ENCODE data around the gene IDH3A. TPM values are rescaled to one million over a fixed set of nuclear protein-coding genes. Genes with fewer than 3 reads are reported as not detected.

Gene IDH3A
- total RNA-seq, 1 donor from 2014 or later, result 40.0 TPM

DNA sequence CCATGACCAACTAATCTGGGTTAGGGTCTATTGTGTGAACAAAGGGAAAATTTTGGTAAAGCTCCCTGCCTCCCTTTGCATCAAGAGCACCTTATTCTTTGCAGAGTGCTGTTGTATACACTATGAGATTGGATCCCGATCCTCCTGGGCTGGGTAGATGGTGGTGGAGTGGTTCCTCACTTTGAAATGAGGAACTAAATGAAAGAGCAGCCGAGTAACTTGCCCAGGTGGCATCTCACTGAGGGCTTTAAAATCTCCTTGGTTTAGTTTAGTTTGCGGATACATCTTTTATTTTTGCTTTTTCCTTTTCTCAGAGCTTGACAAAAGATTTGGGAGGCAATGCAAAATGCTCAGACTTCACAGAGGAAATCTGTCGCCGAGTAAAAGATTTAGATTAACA lies 19.4 kb downstream of the IDH3A start:
- DNase-seq, result no peak

DNA sequence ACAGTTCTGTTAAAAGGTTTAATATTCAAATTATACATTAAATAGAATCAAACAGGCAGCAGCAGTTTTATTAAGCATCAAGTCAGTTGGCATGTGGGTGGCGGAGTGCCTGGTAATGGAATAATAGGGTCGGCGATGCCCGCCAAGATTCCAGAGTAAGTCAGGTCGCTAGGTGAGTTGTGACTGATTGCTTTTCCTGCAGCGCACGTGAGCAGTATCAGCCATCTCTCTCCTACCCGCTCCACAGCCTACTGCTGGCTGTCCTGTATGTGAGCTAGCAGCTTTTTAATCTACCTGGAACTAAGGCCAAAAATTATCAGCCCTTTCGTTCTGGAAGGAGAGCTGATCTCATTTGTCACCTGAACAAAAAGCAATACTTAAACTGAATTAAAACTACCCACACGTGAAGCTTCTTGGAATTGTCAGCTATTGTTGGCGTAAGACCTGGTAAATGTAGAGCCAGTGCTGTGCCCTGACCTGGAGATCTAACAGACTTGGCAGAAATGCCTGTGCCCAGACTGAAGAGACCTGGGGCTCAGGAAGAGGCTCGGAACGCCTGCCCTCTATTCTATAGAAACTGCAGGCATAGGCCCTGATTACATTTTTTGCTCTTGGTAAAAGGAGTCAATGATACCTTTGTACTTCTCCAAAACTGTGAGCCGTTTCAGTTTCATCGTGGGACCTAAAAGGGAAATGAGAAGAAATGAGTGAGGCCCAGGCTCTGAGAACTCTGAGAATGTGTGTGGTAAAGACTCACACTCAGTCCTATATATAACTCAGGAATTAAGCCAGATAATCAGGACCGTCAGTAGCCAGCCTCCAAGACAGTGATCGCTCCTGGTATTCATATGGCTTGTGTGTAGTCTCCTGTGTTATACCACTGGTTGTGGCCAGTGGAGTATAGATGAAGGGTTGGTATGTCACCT lies 21.9 kb downstream of the IDH3A start:
- DNase-seq, result no peak

DNA sequence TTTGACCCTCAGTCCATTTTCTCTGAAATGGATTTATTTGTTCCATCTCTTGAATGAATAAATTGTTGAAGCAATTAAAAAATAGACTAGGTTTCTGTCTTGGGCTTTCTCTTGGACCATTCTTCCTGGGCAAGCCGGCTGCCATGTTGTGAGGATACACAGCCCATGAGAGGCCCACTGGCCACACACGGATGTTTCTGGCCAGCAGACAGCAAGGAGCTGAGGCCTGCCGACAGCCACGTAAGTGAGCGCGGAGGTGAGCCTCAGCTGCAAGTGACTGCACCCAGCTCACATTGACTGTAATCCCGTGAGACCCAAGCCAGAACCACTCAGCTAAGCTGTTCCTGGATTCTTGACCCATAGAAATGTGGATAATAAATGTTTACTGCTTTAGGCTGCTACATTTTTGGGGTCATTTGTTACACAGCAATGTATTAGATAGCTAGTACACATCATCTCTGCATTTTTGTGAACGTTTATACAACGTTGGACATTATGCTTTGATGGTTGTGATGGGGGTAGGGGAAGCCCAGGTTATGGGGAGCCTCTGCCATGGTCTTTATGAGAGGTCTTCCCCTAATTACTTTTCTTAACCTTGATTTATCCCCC lies 22.8 kb downstream of the IDH3A start:
- DNase-seq, result no peak

DNA sequence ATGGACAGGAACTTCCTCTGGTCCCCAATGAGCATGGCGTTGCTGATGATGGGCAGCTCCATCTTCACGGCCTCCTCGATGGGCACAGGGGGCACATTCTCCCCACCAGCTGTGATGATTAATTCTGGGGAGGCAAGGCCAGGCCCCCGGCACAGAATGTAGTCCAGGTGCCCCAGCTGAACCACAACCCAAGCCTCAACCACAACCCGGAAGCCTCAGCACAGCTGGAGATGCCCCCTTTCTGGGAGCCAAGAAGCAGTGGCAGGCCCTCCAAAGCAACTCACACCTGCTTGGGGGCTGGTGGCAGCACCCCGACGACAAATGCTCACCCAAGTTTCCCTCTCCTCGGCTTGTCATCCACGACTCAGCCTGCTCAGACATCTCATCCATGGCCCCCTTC lies 25.2 kb downstream of the IDH3A start:
- DNase-seq, result no peak

DNA sequence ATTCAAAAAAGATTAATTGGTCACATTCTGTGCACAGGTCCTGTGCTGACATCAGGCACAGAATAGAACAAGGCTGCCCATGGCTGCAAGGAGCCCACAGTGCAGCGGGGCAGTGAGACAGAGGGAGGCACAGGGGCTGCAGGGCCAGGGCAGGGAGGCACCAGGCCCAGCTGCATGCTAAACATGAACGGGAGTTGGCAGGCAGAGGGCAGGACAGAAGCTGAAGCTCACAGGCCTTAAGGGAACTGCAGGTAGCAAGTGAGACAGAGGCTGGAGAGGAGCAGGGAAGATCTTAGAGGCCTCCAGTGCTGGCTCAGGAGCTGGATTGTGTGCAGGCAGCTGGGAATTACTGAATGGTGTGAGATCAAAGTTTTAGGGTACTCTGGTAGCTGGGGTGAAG lies 26.2 kb downstream of the IDH3A start:
- no peak for DNase-seq

DNA sequence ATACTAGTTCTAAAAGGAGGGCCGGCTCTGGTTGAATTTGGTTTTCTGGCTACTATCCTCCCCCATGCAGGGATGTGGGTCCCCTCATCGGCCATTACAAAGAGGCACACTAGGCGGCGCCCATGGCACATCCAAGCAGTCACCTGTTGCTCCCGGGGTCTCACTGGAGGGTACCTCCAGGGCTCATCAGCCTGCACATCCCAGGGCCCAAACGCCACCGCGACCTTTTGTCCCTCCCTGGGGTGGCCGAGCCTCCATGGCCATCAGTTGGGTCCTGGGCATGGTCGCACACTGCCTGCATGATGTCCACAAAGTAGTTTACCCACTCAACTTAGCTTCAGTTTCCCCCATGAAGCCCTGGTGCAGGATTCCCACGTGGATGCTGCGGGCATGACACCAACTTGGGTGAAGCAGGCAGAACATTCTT lies 28.3 kb downstream of the IDH3A start:
- no peak for DNase-seq

DNA sequence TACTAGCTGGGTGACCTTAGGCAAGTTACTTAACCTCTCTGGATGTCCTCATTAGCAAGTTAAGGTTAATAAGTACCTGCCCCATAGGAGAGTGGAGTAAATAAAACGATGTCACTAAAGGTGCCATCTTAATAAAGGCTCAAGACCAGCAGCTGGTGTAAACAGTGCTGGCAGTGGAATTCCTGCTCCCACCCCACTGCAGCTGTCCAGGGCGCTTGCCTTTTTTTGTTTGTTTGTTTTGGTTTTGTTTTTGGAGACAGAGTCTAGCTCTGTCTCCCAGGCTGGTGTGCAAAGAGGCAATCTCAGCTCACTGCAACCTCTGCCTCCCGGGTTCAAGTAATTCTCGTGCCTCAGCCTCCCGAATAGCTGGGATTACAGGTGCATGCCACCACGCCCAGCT lies 28.9 kb downstream of the IDH3A start:
- DNase-seq, result no peak

DNA sequence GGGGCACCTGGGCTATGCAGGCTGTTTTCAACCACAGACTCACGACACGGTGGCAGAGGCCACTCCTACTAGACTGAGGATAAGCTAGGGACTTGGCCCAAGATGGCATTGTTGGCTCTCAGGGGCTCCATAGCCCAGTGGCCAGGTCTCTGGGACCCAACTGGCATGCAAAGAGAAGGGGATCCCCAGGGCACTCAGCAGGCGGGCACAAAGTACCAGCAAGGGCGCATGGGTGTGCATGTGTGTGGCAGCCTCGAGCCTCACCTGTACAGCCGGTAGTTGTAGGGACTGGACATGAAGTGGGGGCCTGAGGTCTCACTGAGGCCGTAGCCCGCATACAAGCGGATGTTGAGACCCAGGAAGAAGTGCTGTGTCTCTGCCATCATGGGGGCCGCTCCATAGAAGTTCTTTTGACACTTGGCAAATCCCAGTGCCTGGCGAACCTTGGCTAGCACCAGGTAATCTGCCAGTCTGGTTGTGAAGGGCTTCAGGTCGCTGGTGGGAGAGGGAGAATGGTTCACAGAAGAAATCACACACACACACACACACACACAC lies 30.2 kb downstream of the IDH3A start:
- DNase-seq, result no peak

DNA sequence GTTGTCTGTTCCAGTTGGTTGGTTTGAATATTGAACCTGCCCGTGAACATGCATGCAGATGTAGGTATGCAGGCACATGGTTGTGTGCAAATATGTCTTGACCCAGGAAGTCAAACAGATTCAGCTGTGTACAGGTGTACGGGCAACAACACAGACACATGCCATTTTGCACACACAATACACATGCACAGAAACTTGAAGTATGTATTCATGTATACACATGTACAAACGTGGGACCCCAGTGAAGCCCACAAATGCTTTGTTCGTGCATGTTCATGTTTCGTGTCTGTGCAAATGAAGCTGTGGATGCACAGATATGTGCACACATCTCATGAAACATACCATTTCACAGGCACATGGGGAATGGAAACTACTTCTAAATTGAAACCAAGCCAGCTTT lies 30.7 kb downstream of the IDH3A start:
- DNase-seq, result no peak

DNA sequence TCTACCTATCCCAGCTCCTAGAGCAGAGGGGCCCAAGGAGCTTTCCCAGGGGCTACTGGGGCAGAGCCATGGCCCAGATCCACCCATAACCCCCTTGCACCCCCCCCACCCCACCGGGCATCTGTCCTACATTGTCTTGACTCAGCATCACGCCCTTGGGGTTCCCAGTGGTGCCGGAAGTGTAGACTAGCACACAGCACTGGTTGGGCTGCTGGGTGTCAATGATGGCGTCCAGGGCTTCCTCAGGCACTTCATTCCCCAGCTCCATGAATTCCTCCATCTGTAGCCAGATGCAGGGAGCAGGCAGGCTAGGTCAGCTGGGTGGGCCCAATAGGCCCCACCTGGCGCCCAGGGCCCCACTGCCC lies 33.2 kb downstream of the IDH3A start:
- no peak for DNase-seq

DNA sequence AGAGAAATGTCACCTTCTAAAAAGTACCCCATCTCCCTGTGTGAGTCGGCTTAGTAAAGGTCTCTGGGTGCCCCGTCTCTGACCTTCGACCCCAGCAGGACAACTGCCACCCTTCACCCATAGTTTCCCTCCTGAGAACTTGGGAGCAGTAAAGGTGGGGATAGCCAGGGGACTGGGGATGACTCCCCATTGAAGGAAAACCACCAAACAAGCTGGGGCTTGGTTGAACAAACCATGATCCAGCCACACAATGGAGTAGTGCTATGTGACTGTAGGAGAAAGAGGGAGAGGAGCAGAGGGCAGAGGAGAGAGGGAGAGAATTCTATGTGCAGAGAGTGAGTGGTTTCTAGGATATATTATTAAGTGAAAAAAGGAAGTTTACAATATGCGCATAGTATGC lies 33.7 kb downstream of the IDH3A start:
- no peak for DNase-seq

DNA sequence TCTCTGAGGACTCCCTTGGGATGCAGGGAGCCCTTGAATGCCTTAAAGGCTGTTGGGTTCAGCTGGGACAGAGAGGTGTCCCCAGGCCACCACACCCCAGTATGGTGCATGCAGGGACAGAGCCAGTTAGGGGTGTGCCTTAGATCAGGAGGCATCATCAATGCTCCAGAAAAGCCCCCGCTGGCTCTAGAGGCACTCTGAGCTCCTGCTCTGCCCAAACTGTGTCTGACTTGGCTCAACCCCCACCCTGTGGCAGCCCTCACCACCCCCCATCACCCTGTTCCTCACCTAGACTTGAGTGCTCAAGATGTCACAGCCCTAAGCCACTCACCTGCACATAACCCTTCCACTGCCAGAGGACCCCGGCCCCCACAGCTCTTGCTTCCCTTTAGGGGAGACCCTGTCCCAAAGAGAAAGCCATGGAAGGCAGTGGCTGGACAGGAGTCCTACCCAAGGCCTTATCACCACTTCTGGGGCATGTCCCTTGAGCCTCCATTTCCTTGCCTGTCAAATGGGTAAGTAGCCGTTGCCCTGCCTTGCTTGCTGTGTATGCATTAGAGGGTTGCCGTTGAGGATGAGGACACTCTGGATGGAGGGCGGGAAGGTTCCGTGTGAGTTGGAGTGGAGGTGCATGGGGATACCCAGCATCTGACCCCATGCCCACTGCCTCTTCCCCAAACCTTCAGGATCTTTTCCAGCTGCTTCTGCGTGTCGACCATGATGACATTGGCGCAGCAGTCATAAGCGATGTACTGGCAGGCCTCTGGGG lies 43.8 kb downstream of the IDH3A start:
- DNase-seq, result no peak

DNA sequence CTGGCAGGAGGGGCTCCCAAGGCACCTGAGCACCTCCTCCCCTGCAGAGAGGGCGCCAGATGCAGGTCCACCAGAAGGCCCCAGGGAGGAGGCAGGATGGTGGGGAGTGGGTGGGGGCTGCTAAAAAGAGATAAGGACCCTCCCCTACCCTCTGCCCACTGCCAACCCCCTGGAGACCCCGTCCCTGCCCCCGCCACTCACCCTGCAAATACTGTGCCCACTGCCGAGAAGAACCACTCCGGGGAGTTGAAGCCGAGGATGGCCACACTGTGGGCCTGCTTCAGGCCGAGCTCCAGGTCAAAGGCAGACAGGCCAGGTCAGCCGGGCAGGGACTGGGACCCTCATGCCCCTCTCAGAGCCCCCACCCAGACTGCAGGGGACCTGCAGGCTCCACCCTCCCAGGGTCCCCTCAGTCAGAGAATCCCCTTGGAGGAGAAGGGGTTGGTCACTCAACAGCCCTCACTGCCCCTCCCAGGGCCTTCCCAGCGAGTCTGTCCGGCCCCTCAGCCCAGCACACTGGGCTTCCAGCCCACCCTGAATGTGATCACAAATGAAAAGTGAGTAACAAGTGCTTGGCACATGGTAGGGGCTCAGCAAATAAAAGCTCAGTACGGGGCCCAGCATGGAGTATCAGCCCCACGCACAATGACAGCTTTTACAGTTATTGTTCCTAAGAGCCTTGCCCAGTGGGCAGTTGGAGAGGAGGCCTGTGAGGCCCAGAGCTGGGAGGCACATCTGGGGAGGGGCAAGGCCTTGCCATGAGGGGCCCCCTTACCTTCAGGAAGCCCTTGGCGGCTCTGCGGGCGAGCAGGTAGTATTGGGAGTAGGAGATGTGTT lies 44.8 kb downstream of the IDH3A start:
- no peak for DNase-seq

DNA sequence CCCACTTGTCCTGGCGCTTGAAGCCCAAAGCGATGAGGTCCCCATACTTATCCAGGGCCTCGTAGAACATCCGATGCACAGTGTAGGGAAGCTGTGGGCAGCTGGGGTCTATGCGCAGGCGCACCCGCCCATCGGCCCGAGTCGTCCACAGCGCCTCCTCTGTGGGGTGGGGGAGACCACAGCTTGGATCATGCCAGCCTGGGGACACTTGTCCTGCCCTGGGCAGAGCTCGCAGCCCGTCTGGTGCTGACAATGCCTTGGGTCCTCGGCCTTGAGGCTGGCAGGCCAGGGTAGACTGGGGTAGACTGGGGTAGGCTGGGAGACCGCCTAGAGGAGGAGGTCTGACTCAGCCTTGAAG lies 45.4 kb downstream of the IDH3A start:
- no peak for DNase-seq

DNA sequence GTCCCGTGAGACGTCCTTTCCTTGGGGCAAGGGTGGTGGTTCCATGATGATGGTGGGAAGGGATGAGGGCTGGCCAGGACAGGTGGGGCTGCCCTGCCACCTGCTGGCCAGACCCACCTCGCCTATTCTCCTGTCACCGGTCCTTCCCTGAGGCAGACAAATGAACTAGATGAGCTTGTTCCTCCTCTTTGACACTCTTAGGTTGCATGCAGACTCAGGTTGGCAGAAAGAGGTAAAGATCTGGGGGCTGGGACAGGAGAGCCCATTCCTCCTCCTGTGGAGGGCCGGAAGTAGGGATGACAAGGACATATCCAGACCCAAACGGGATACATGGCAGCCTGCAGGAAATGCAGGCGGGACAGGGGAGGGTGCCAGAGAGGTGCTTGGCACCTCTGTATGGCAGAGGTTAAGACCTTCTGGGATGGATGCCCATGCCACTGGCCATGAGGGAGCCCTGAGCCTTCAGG lies 46.6 kb downstream of the IDH3A start:
- no peak for DNase-seq

DNA sequence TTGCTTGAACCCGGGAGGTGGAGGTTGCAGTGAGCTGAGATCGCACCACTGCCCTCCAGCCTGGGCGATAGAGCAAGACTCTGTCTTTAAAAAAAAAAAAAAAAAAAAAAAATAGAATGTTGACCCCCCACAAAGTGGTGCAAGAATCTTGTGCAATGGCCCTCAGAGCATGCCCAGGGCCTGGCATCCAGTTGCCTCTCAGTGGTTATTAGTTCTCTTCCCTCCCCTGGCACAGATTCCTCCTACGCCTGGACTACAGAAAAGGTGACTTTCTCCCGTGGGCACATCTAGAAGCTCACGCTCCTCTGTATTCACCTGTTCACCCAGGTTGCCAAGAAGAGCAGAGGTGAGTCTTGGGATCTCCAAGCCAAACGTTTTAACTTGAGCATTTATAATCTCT lies 48.5 kb downstream of the IDH3A start:
- DNase-seq, result no peak

DNA sequence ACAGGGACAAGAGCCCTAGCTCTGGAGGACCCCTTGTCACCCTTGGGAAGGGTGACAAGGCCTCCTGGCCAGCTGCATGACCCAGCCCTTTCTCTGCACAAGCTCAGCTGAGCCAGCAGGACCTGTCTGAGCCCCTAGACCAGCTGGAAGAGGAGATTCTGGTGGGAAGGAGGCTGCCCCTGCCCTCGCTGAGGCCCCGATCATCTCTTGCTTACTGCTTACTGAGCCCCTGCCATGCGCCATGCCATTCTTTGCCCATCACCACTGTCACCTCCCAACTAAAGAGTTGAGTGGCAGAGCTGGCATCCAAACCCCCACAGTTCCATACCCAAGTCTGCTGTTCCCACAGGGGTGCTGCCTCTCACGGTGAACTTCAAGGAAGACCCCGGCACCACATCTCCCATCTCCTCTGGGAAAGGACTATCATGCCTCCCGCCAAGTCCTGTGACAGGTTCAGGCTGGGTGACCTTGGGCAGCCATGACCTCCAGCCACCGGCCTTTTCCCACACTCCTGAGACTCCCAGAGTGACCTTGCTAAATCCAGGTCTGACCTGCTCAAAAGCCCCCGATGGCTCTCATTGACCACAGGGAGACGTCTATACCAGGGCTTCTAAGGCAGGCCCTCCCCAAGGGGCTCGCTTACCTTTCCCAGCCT lies 51.2 kb downstream of the IDH3A start:
- no peak for DNase-seq

DNA sequence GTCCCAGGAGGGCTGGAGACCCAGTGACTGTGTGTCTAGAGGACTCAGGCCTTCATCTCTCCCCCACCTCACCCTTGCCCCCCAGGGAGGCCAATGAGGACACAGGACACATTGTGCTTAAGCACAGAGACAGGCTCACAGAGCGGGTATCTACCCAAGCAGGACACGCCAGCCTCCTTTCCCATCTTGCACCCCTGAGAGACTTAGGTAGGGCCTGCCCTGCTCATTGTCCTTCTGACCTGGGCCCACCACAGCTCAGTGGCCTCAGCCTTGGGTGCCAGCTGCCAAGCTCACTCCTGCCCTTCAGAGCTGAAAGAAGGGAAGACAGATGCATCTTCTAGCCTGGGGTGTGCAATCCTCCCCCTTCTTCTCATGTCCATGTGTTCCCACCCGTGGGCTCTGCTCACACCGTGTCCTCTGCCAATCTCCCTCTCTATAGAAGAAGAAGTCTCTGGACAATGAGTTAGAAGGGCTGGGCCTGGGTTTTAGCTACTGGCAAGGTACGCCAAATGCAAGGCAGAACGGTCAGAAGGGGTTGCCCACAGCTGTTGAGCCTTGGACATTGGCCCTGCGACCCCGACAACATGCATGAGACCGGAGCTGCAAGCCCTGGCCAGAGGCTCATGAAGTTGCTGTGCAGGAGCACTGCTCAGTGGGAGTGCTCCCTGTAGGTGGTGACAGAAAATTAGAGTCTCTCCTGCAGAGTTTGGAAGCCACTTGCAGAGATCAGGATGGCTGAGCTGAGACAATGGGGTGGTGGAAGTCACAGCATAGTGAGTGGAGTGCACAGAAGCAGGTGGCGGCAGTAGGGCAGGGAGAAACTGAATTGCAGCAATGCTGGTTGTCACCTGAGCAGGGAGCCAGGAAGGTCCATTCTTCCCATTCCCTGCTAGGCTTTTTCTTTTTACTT lies 52.4 kb downstream of the IDH3A start:
- DNase-seq, result no peak

DNA sequence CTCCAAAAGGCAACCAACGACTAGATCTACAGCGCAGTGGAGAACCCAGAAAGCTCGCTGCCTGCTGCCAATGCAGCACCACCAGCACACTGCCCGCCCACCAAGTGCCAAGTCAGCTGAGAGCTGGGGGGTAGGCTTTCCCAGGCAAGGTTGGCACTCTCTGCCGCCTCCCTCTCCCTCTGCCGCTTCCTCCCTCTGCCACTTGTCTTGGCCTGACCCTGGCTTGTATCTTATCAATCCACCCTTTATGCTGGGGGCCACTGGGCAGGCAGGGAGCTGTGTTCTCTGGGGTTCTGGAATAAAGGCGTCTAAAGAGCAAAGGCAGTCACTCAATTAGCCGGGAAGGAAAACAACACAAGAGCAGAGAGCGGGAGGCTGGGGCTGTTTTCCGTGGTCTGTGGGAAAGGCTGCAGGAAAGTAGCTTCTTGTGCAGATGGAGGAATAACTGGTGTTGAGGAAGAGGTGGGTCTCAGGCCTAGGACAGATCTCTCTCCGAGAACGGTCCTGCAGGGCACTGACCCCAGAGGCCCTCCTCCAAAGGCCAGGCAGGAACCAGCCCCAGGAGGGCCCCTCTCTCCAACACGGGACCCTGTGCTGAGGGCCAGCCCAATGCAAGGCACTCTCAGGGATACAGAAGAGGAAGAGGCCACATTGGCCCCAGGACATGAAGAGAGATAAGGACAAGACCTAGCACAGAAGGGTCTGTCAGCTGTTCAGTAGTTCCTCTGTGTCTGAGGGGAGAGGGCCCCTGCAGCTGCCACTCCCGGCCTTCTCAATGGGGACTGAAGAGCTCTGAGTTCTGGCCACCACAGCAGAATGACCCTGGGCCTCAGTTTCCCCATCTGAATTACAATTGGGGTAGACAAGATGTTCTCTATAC lies 54.4 kb downstream of the IDH3A start:
- DNase-seq, result no peak

Measured in skin of body (tissue), 2 donors.